PFSK-1 (cell line): Measurements from ENCODE around the gene APBB2.

ENCODE experiments used
- FOXP2 ChIP-seq: optimal IDR thresholded peaks from 2 replicates; pipeline ENCODE3; 2011; ENCODE audit warnings: borderline replicate concordance, control low read depth, inconsistent platforms; ENCODE audit not compliant: insufficient read depth; ENCODE audit errors: extremely low read length, extremely low read depth
- POLR2AphosphoS5 ChIP-seq: IDR thresholded peaks from 2 replicates; pipeline ENCODE4 v1.6.1; 2012; ENCODE audit warnings: low read depth, mild to moderate bottlenecking, control low read depth, low read length, moderate library complexity
- SIN3A ChIP-seq: IDR thresholded peaks from 2 replicates; pipeline ENCODE4 v1.6.1; 2012; ENCODE audit warnings: mild to moderate bottlenecking, low read length, moderate library complexity, borderline replicate concordance; ENCODE audit not compliant: insufficient read depth
- TAF1 ChIP-seq: IDR thresholded peaks from 2 replicates; pipeline ENCODE4 v1.6.1; 2012; ENCODE audit warnings: low read length, control low read depth, borderline replicate concordance; ENCODE audit not compliant: insufficient read depth
- TF ChIP-seq, protein P1 (sequence below), 2 experiments: IDR thresholded peaks; 2 replicates each; pipeline versions ENCODE4 v1.6.1 to v1.8.0; 2011 to 2012; ENCODE audit warnings: low read depth in 2 of 2, low read length in 2 of 2, control low read depth in 1 of 2, inconsistent platforms in 1 of 2, mild to moderate bottlenecking in 1 of 2, moderate library complexity in 1 of 2; ENCODE audit not compliant: insufficient read depth in 1 of 2

The APBB2 gene

DNA sequence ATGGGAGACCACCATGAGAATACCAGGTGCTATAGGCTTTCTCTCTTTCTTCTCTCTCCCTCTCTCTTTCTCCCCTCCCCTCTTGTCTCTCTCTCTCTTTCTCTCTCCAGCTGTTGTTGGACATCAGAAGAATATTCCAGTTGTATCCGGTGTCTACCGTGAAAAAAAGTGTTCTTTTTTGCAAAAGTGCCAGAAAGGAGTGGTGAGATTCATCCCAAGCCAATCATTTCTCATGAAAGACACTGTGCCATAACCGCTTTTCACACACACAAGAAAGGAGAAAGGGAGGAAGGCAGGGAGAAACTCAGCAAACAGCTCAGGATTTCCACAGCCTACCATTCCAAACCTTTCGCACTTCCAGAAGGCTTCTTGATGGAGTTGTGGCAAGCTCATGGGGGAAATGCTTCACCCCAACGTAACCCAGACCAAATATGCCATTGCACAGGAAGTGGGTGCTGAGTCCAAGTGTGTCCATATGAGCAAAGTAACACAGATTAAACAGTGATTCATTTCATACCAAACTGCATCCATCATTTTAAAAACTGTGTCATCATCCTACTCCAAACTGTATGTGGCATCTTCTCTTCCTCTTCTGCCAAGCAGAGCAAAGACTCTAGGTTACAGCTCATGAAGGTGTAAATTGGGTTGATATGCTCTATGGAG lies 224.0 kb downstream of the APBB2 start:
- TF ChIP-seq TAF1 (no peak), SIN3A (no peak), FOXP2 (no peak), POLR2AphosphoS5 (no peak)
- TF ChIP-seq, protein P1, sequence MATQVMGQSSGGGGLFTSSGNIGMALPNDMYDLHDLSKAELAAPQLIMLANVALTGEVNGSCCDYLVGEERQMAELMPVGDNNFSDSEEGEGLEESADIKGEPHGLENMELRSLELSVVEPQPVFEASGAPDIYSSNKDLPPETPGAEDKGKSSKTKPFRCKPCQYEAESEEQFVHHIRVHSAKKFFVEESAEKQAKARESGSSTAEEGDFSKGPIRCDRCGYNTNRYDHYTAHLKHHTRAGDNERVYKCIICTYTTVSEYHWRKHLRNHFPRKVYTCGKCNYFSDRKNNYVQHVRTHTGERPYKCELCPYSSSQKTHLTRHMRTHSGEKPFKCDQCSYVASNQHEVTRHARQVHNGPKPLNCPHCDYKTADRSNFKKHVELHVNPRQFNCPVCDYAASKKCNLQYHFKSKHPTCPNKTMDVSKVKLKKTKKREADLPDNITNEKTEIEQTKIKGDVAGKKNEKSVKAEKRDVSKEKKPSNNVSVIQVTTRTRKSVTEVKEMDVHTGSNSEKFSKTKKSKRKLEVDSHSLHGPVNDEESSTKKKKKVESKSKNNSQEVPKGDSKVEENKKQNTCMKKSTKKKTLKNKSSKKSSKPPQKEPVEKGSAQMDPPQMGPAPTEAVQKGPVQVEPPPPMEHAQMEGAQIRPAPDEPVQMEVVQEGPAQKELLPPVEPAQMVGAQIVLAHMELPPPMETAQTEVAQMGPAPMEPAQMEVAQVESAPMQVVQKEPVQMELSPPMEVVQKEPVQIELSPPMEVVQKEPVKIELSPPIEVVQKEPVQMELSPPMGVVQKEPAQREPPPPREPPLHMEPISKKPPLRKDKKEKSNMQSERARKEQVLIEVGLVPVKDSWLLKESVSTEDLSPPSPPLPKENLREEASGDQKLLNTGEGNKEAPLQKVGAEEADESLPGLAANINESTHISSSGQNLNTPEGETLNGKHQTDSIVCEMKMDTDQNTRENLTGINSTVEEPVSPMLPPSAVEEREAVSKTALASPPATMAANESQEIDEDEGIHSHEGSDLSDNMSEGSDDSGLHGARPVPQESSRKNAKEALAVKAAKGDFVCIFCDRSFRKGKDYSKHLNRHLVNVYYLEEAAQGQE (IDR thresholded peaks at IDR 0.05; ENCODE audit: insufficient read depth in 1 of 2, low read depth in 2 of 2, low read length in 2 of 2): no peak

DNA sequence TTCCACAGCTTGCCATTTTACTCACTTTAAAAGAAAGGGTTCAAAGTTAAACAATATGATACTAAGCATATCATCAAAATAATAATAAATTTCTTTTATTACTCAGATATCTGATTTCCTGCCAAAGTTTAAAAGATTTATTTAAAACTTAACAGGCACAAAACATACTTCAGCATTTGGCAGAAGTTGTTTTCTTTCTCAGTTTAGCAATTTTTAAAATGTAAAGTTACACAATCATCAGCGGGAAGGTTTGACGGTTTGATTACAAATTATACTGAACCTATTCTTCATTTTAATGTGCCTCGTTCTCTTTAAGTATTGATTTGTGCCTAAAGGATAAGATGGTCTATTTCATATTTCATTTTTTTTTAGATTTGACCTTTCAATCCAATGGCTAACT lies 227.2 kb downstream of the APBB2 start:
- TF ChIP-seq TAF1: no peak

DNA sequence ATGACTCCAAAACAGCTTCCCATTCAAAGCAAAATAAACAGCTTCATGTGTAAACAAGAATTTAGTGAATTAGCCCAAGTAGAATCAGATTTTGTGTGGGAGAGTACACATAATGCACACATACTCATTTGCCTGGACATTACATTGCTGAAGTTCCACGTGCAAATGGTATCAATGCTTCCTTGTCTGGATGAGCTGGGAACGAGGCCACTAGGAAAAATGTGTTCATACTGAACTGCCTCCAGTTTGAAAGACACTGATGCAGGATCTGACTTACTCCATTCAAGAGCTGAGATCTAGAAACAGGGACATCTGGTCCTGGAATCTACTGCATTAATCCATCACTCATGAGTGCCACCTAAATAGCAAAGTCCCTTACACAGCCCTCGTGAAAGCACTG lies 228.0 kb downstream of the APBB2 start:
- TF ChIP-seq SIN3A (no peak), POLR2AphosphoS5 (no peak), FOXP2 (no peak), TAF1 (no peak)
- TF ChIP-seq, protein P1 (IDR thresholded peaks at IDR 0.05; ENCODE audit: insufficient read depth in 1 of 2, low read depth in 2 of 2, low read length in 2 of 2): no peak

DNA sequence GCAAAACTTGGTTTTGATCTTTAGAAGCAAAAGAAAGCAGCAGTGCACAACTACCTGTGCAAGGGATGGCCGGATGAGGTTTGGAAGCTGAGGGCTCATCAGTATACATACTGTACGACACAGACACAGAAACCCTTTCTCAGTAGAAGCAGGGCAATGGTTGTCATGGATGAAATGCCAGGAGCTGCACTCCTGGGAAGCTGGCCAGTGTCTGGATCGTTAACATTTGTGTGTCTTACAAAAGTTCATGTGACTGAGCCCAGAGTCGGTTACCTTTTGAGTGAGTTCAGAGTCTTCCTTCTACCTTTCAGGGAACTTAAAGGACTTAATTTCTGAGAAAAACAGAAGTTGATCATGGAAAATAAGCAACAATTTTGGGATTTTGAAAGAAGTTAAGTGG lies 230.3 kb downstream of the APBB2 start:
- no peak for TF ChIP-seq SIN3A
- TF ChIP-seq TAF1: no peak
- TF ChIP-seq, protein P1 (IDR thresholded peaks at IDR 0.05; ENCODE audit: insufficient read depth in 1 of 2, low read depth in 2 of 2, low read length in 2 of 2): no peak
- TF ChIP-seq POLR2AphosphoS5: no peak
- no peak for TF ChIP-seq FOXP2

DNA sequence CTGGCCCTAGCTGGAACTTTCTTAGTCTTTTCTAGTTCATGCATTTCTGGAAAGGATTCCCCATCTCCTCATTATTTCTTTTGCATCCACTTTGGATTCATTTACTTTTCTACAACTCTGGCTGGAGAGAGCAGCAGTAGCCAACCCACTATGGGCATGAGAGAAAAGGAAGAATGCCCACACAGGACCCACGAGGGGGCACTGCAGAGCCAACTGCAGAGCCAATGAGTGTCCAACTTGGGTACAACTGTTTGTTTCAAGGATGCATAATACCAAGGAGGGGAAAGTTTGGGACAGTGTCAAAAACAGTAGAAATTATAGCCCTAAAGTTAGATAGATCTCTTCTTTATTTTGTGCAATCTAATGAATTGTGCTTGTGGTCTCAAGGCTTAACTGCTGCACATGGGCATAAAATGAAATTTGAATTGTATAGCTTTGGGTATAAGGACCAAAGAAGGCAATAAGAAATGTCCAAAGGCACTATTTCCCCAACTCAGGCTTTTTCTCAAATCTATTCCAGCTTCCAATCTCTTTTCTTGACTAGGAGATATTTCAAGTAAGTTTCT lies 233.9 kb downstream of the APBB2 start:
- no peak for TF ChIP-seq FOXP2
- no peak for TF ChIP-seq SIN3A
- TF ChIP-seq POLR2AphosphoS5: no peak
- no peak for TF ChIP-seq TAF1
- TF ChIP-seq, protein P1 (IDR thresholded peaks at IDR 0.05; ENCODE audit: insufficient read depth in 1 of 2, low read depth in 2 of 2, low read length in 2 of 2): no peak
